H1 (cell line): ENCODE results near the gene NRIP2. TPM values are rescaled to one million over a fixed set of nuclear protein-coding genes. Genes with fewer than 3 reads are reported as not detected.

Experiments used
- CTCF ChIA-PET: fragments of 300-600 bp; sonication (Branson Sonifier 250); formaldehyde crosslinking; loops from one replicate; lab custom pipeline; 2021; ENCODE audit not compliant: partially characterized antibody; lab: Charles Lee
- POLR2A ChIA-PET: fragments of 300-600 bp; sonication (Branson Sonifier 250); formaldehyde crosslinking; loops from one replicate; lab custom pipeline; 2021; ENCODE audit warnings: inconsistent platforms; ENCODE audit not compliant: partially characterized antibody; lab: Charles Lee
- DNase-seq, 2 experiments: peaks; one replicate each; pipeline versions ENCODE4 v3.0.0 to v3.0.0-alpha.2; 2010 to 2022; ENCODE audit warnings: low spot score in 2 of 2, low read depth in 1 of 2, mixed read lengths in 1 of 2
- FAIRE-seq: peaks from 2 replicates; lab custom pipeline; 2011; peaks lifted over from hg19 to GRCh38; lab: Jason Lieb, UNC
- H2AFZ ChIP-seq: 2 replicates; pipeline ENCODE4 v1.8.1; 2012; ENCODE audit warnings: low read length, inconsistent platforms
- H2AK5ac ChIP-seq: 2 replicates; pipeline ENCODE4 v1.6.1; 2013; ENCODE audit warnings: low read depth, low read length
- H2BK120ac ChIP-seq: replicated peaks from 2 replicates; pipeline ENCODE3; 2013; ENCODE audit warnings: low read depth, low read length, inconsistent platforms
- H2BK12ac ChIP-seq: 2 replicates; pipeline ENCODE4 v1.6.1; 2013; ENCODE audit warnings: low read depth, low read length
- H2BK15ac ChIP-seq: 2 replicates; pipeline ENCODE4 v1.6.1; 2013; ENCODE audit warnings: low read length
- H2BK20ac ChIP-seq: 2 replicates; pipeline ENCODE4 v1.6.1; 2013; ENCODE audit warnings: low read length
- H2BK5ac ChIP-seq: 2 replicates; pipeline ENCODE4 v1.6.1; 2013; ENCODE audit warnings: low read depth, low read length
- H3K14ac ChIP-seq: 2 replicates; pipeline ENCODE4 v1.6.1; 2013; ENCODE audit warnings: inconsistent platforms; ENCODE audit not compliant: insufficient read length
- H3K18ac ChIP-seq: 2 replicates; pipeline ENCODE4 v1.6.1; 2013; ENCODE audit warnings: low read length; ENCODE audit errors: extremely low read depth
- H3K23ac ChIP-seq: 2 replicates; pipeline ENCODE4 v1.6.1; 2013; ENCODE audit warnings: inconsistent platforms; ENCODE audit not compliant: insufficient read length
- H3K23me2 ChIP-seq: 2 replicates; pipeline ENCODE4 v1.6.1; 2013; ENCODE audit warnings: low read depth, low read length
- H3K27ac ChIP-seq: 2 replicates; pipeline ENCODE4 v1.6.1; 2011; ENCODE audit warnings: low read depth, low read length, inconsistent platforms
- H3K27me3 ChIP-seq, 4 experiments: replicated peaks in 1 of 4; 1 replicate in 1 of 4; 2 replicates in 3 of 4; pipeline versions ENCODE4 v1.6.1 to v1.8.1; 2011 to 2013; ENCODE audit warnings: low read length in 3 of 4, mild to moderate bottlenecking in 3 of 4, inconsistent platforms in 2 of 4, mixed read lengths in 2 of 4, moderate library complexity in 1 of 4; ENCODE audit not compliant: control insufficient read depth in 3 of 4, insufficient read depth in 3 of 4; ENCODE audit errors: extremely low read depth in 1 of 4
- H3K36me3 ChIP-seq, 4 experiments: 2 replicates each; pipeline versions ENCODE4 v1.6.1 to v1.8.1; 2011 to 2013; ENCODE audit warnings: mild to moderate bottlenecking in 4 of 4, low read length in 3 of 4, moderate library complexity in 2 of 4, control low read depth in 1 of 4, inconsistent platforms in 1 of 4; ENCODE audit not compliant: insufficient read depth in 4 of 4, control insufficient read depth in 2 of 4
- H3K4ac ChIP-seq: replicated peaks from 2 replicates; pipeline ENCODE3; 2013; ENCODE audit warnings: low read length, low read depth, mixed read lengths, inconsistent platforms; ENCODE audit not compliant: insufficient read length
- H3K4me1 ChIP-seq, 4 experiments: replicated peaks in 1 of 4; 1 replicate in 1 of 4; 2 replicates in 3 of 4; pipeline versions ENCODE4 v1.6.1 to v1.8.1; 2011 to 2013; ENCODE audit warnings: low read length in 3 of 4, inconsistent platforms in 2 of 4, mixed read lengths in 1 of 4; ENCODE audit not compliant: insufficient read depth in 4 of 4, control insufficient read depth in 3 of 4
- H3K4me2 ChIP-seq, 2 experiments: 2 replicates each; pipeline versions ENCODE4 v1.6.1 to v1.8.1; 2011 to 2013; ENCODE audit warnings: low read depth in 2 of 2, low read length in 2 of 2, control low read depth in 1 of 2, inconsistent platforms in 1 of 2, mild to moderate bottlenecking in 1 of 2; ENCODE audit not compliant: insufficient read depth in 1 of 2
- H3K4me3 ChIP-seq, 4 experiments: fragments of 200-600, 300-600 bp in 1 of 4; sonication (generic), shearing (Covaris generic), sonication (Bioruptor Twin) in 1 of 4; 2 replicates each; pipeline versions ENCODE4 v1.5.1 to v1.8.1; 2011 to 2016; ENCODE audit warnings: low read length in 4 of 4, low read depth in 3 of 4, control low read depth in 2 of 4, inconsistent platforms in 2 of 4, mild to moderate bottlenecking in 2 of 4, mixed read lengths in 1 of 4, moderate library complexity in 1 of 4; ENCODE audit not compliant: insufficient read depth in 2 of 4; ENCODE audit errors: extremely low read depth in 1 of 4
- H3K56ac ChIP-seq: replicated peaks from 2 replicates; pipeline ENCODE3; 2013; ENCODE audit warnings: low read depth, mild to moderate bottlenecking, mixed read lengths, low read length, inconsistent platforms; ENCODE audit not compliant: insufficient read length
- H3K79me1 ChIP-seq: 2 replicates; pipeline ENCODE4 v1.6.1; 2013; ENCODE audit warnings: low read depth, low read length, control low read depth
- H3K79me2 ChIP-seq, 2 experiments: 2 replicates each; pipeline versions ENCODE4 v1.6.1 to v1.8.1; 2012 to 2013; ENCODE audit warnings: low read length in 2 of 2, mild to moderate bottlenecking in 2 of 2, inconsistent platforms in 1 of 2; ENCODE audit not compliant: insufficient read depth in 2 of 2, control insufficient read depth in 1 of 2
- H3K9ac ChIP-seq, 4 experiments: replicated peaks in 1 of 4; 1 replicate in 1 of 4; 2 replicates in 3 of 4; pipeline versions ENCODE4 v1.6.1 to v1.8.1; 2011 to 2013; ENCODE audit warnings: low read depth in 3 of 4, low read length in 3 of 4, control low read depth in 2 of 4, mild to moderate bottlenecking in 2 of 4, moderate library complexity in 2 of 4, inconsistent platforms in 1 of 4; ENCODE audit errors: extremely low read depth in 1 of 4
- H3K9me3 ChIP-seq, 2 experiments: 2 replicates each; pipeline versions ENCODE4 v1.6.1 to v1.8.1; 2012 to 2013; ENCODE audit warnings: mild to moderate bottlenecking in 2 of 2, moderate library complexity in 2 of 2, control low read depth in 1 of 2, inconsistent platforms in 1 of 2, low read depth in 1 of 2, low read length in 1 of 2, mixed read lengths in 1 of 2; ENCODE audit not compliant: insufficient read depth in 2 of 2
- H4K20me1 ChIP-seq, 2 experiments: replicated peaks in 1 of 2; 2 replicates each; pipeline versions ENCODE3 to v1.8.1; 2011 to 2013; ENCODE audit warnings: inconsistent platforms in 2 of 2, low read length in 2 of 2, mild to moderate bottlenecking in 1 of 2; ENCODE audit not compliant: insufficient read depth in 2 of 2, control insufficient read depth in 1 of 2
- H4K5ac ChIP-seq: 2 replicates; pipeline ENCODE4 v1.6.1; 2013; ENCODE audit warnings: low read length, low read depth, mixed read lengths, inconsistent platforms; ENCODE audit not compliant: insufficient read length
- H4K8ac ChIP-seq: 2 replicates; pipeline ENCODE4 v1.8.0; 2013; ENCODE audit warnings: mild to moderate bottlenecking, moderate library complexity, low read length, inconsistent platforms; ENCODE audit not compliant: insufficient read depth; ENCODE audit errors: extremely low read depth
- H4K91ac ChIP-seq: replicated peaks from 2 replicates; pipeline ENCODE3; 2013; ENCODE audit warnings: low read length, mixed read lengths, inconsistent platforms; ENCODE audit not compliant: insufficient read length
- BCL11A ChIP-seq, 2 experiments: IDR thresholded peaks; one replicate each; pipeline ENCODE4 v1.6.1; 2011; ENCODE audit warnings: low read depth in 2 of 2, low read length in 2 of 2, mild to moderate bottlenecking in 2 of 2
- CBX8 ChIP-seq: fragments of 300-800, 300-1000 bp; sonication (generic); IDR thresholded peaks from 2 replicates; pipeline ENCODE4 v1.7.1; 2016; ENCODE audit warnings: low read depth, low read length, borderline replicate concordance
- EGR1 ChIP-seq: IDR thresholded peaks from 2 replicates; pipeline ENCODE4 v1.6.1; 2011; ENCODE audit warnings: low read depth, low read length, borderline replicate concordance
- POLR2A ChIP-seq, 2 experiments: IDR thresholded peaks; 1 replicate in 1 of 2; 2 replicates in 1 of 2; pipeline ENCODE4 v1.6.1; 2011; ENCODE audit warnings: low read depth in 2 of 2, low read length in 2 of 2, mild to moderate bottlenecking in 2 of 2; ENCODE audit errors: control extremely low read depth in 1 of 2
- POU5F1 ChIP-seq: IDR thresholded peaks from 2 replicates; pipeline ENCODE4 v1.6.1; 2011; ENCODE audit warnings: low read depth, mild to moderate bottlenecking, low read length, moderate library complexity
- SAP30 ChIP-seq: fragments of 300-600 bp; sonication (generic); IDR thresholded peaks from 2 replicates; pipeline ENCODE4 v1.7.1; 2012; ENCODE audit warnings: low read length, moderate library complexity, mild to moderate bottlenecking, inconsistent platforms; ENCODE audit not compliant: insufficient read depth, insufficient replicate concordance
- SIX5 ChIP-seq: IDR thresholded peaks from 2 replicates; pipeline ENCODE4 v1.6.1; 2011; ENCODE audit warnings: mild to moderate bottlenecking, low read depth, low read length
- WGBS, 2 experiments: shearing (Covaris generic) in 1 of 2; methylation state at CpG; one replicate each; pipeline versions ENCODE4 v1.1.6 to v1.1.7; 2013 to 2015; ENCODE audit warnings: low lambda C conversion rate in 2 of 2, mixed read lengths in 2 of 2, inconsistent platforms in 1 of 2, low coverage in 1 of 2, missing lambda C conversion rate in 1 of 2; ENCODE audit not compliant: insufficient replicate concordance in 2 of 2, insufficient coverage in 1 of 2, insufficient read length in 1 of 2; ENCODE audit errors: extremely low coverage in 1 of 2, missing lambda C conversion rate in 1 of 2; 5-methylcytosine and 5-hydroxymethylcytosine counted together
- polyA plus RNA-seq, 7 experiments: library from polyadenylated mRNA; depleted of rRNA in 3 of 7; stranded (reverse) in 5 of 7; unstranded in 2 of 7; fragments of >200 nt in 5 of 7; fragments of 200-250 nt in 2 of 7; gene quantifications; 1 replicate in 5 of 7; 2 replicates in 1 of 7; 4 replicates in 1 of 7; pipeline versions ENCODE4 v1.2.1 to v1.2.3, GENCODE V29; 2011 to 2013; ENCODE audit warnings: missing spikeins in 2 of 7, mixed read lengths in 2 of 7
- total RNA-seq: library from RNA; stranded (reverse); fragmentation: NEBNext Ultra II Directional; extraction: Animal tissue kit (Norgen Biotek cat#: 25700); gene quantifications from 2 replicates; pipeline ENCODE4 v1.2.1, GENCODE V29; 2021
- TF ChIP-seq, protein P1 (sequence below): IDR thresholded peaks from 2 replicates; pipeline ENCODE4 v1.6.1; 2012; ENCODE audit warnings: inconsistent platforms

NRIP2 gene
- total and polyA plus RNA-seq, 2 of the 8 experiments (the other 6 are each of a cell fraction or from before 2014, with no cell fraction given): 0.06 TPM; not detected in 1

DNA sequence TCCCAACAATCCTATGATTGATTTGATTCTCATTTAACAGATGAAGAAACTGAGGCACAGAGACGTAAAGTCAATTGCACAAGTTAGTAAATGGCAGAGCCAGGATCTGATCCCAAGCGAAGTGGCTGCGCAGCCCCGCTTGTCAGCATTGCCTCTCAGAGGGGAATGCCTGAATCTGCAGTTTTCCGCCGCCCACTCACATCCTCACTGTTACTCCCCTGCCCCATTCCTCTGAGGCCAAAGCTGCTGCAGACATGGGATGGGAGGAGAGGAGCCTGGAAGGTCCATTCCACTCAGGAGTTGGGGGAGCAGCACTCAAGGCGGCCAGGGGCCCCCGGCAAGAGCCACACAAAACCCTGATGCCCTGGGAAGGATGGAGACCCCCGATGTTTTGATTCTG, 1.0 kb downstream of the NRIP2 start:
- no peak for DNase-seq
- peaks cover 0 to 14% (median 9%) of the 10 kb centered on the region in 4 experiments; a peak in 6 of 7 replicates for H3K4me1 ChIP-seq
- H3K36me3 ChIP-seq: no peaks in the 10 kb centered on the region; a peak in 2 of 8 replicates
- no peak overlapping the region for H2AK5ac ChIP-seq
- H3K23ac ChIP-seq: no peak overlapping the region
- no peak overlapping the region for H3K4me2 ChIP-seq
- 90% methylated on average over 9 of the region's 9 CpGs; no CpG with 5 or more reads in 1 of the 2 experiments for WGBS, 2 experiments
- H3K23me2 ChIP-seq: no peaks in the 10 kb centered on the region; the same call in 1 of the 2 replicates
- H4K91ac ChIP-seq: no peak overlapping the region
- no peak overlapping the region for H3K27ac ChIP-seq
- no peak overlapping the region for H3K14ac ChIP-seq
- H4K8ac ChIP-seq: peak overlapping the region; percentile 12; the same call in 1 of the 2 replicates
- no peak overlapping the region for H3K9ac ChIP-seq
- no peak overlapping the region for H2BK5ac ChIP-seq
- H3K18ac ChIP-seq: no peak overlapping the region
- H3K4ac ChIP-seq: no peak overlapping the region
- H2BK20ac ChIP-seq: no peak overlapping the region
- H3K79me2 ChIP-seq: no peaks in the 10 kb centered on the region
- H3K79me1 ChIP-seq: no peaks in the 10 kb centered on the region
- no peak for FAIRE-seq
- H4K20me1 ChIP-seq: no peaks in the 10 kb centered on the region
- POLR2A ChIA-PET: interaction anchor here (0.7 to 6.3 kb wide), 7 partner anchors 9 to 93 kb away, joined by 3 to 58 read pairs (median 5); partner anchors contain the start of gene ITFG2
- TF ChIP-seq EGR1 (peak; percentile 51; the same call in 1 of the 2 replicates), SIX5 (no peak), POU5F1 (no peak), BCL11A (IDR thresholded peaks at IDR 0.05; ENCODE audit: low read depth in 2 of 2, low read length in 2 of 2) (no peak), POLR2A (IDR thresholded peaks at IDR 0.05; ENCODE audit: control extremely low read depth in 1 of 2, low read depth in 2 of 2, low read length in 2 of 2) (no peak), CBX8 (no peak), SAP30 (no peak)
- TF ChIP-seq, protein P1, sequence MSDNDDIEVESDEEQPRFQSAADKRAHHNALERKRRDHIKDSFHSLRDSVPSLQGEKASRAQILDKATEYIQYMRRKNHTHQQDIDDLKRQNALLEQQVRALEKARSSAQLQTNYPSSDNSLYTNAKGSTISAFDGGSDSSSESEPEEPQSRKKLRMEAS: no peak
- CTCF ChIA-PET: interaction anchor here (1.0 to 6.9 kb wide), 8 partner anchors 9 to 111 kb away, joined by 3 to 52 read pairs (median 5); no protein-coding TSS in a partner anchor
- H4K5ac ChIP-seq: no peak overlapping the region
- H3K56ac ChIP-seq: no peak overlapping the region
- H2BK15ac ChIP-seq: no peak overlapping the region
- H2AFZ ChIP-seq: no peak overlapping the region
- no peaks in the 10 kb centered on the region for H3K9me3 ChIP-seq
- H2BK12ac ChIP-seq: no peak overlapping the region
- no peak overlapping the region for H3K4me3 ChIP-seq
- H3K27me3 ChIP-seq: no peaks in the 10 kb centered on the region; a peak in 1 of 7 replicates
- no peak overlapping the region for H2BK120ac ChIP-seq
